ENCODE results near the gene PARD3. TPM values are rescaled to one million over a fixed set of nuclear protein-coding genes. Genes with fewer than 3 reads are reported as not detected.

PARD3 gene
- polyA plus RNA-seq, 1 donor from 2014 or later: 12.4 TPM

DNA sequence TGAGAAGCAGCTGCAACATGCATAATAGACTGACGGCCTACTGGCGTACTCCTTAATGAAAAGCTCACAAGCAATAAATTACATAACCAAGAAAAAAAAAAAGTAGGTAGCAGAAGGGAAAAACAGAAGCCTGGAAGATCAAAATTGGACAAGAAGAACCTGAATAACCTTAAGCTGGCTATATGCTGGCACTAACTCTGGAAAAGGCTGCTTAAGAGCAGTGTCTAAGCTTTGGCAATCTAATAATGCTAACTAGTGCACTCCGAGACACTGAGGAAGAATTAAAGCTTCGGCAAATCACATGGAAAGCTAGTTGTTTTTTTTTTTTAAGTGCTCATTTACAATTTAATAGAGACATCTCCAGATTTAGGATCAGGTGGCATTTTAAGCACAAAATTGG lies 441.9 kb downstream of the PARD3 start:
- Histone ChIP-seq H3K9ac (ENCODE audit: low read length) (no peak overlapping the region), H3K4me3 (ENCODE audit: low read length) (no peak overlapping the region), H3K79me2 (replicated peaks; ENCODE audit: insufficient read depth, low read length) (no peaks in the 10 kb centered on the region), H3K9me3 (ENCODE audit: low read length) (no peaks in the 10 kb centered on the region), H3K4me2 (ENCODE audit: low read length) (no peak overlapping the region), H3F3A (ENCODE audit: insufficient read depth, low read length, poor library complexity, severe bottlenecking) (no peaks in the 10 kb centered on the region), H3K9me2 (ENCODE audit: insufficient read depth, low read length) (no peaks in the 10 kb centered on the region), H3K36me3 (ENCODE audit: insufficient read depth, low read length) (no peaks in the 10 kb centered on the region), H2AFZ (ENCODE audit: low read depth, low read length) (no peak overlapping the region), H3K27me3 (ENCODE audit: insufficient read depth, low read depth, low read length) (no peaks in the 10 kb centered on the region), H4K20me1 (ENCODE audit: insufficient read depth) (no peaks in the 10 kb centered on the region), H3K27ac (ENCODE audit: low read length) (no peak overlapping the region)
- no peak for TF ChIP-seq POLR2AphosphoS5 (IDR thresholded peaks at IDR 0.05)
- no peak for TF ChIP-seq SMC3 (conservative IDR thresholded peaks at IDR 0.05; ENCODE audit: poor library complexity)
- no peak for TF ChIP-seq EZH2 (IDR thresholded peaks at IDR 0.05; ENCODE audit: borderline replicate concordance, insufficient read depth, low read length, poor library complexity, severe bottlenecking)
- TF ChIP-seq, protein P1, sequence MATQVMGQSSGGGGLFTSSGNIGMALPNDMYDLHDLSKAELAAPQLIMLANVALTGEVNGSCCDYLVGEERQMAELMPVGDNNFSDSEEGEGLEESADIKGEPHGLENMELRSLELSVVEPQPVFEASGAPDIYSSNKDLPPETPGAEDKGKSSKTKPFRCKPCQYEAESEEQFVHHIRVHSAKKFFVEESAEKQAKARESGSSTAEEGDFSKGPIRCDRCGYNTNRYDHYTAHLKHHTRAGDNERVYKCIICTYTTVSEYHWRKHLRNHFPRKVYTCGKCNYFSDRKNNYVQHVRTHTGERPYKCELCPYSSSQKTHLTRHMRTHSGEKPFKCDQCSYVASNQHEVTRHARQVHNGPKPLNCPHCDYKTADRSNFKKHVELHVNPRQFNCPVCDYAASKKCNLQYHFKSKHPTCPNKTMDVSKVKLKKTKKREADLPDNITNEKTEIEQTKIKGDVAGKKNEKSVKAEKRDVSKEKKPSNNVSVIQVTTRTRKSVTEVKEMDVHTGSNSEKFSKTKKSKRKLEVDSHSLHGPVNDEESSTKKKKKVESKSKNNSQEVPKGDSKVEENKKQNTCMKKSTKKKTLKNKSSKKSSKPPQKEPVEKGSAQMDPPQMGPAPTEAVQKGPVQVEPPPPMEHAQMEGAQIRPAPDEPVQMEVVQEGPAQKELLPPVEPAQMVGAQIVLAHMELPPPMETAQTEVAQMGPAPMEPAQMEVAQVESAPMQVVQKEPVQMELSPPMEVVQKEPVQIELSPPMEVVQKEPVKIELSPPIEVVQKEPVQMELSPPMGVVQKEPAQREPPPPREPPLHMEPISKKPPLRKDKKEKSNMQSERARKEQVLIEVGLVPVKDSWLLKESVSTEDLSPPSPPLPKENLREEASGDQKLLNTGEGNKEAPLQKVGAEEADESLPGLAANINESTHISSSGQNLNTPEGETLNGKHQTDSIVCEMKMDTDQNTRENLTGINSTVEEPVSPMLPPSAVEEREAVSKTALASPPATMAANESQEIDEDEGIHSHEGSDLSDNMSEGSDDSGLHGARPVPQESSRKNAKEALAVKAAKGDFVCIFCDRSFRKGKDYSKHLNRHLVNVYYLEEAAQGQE (IDR thresholded peaks at IDR 0.05; ENCODE audit: borderline replicate concordance): no peak
- TF ChIP-seq MXI1 (conservative IDR thresholded peaks at IDR 0.05; ENCODE audit: poor library complexity, severe bottlenecking): no peak
- no peak for TF ChIP-seq RAD21 (conservative IDR thresholded peaks at IDR 0.05)
- TF ChIP-seq, protein P2, sequence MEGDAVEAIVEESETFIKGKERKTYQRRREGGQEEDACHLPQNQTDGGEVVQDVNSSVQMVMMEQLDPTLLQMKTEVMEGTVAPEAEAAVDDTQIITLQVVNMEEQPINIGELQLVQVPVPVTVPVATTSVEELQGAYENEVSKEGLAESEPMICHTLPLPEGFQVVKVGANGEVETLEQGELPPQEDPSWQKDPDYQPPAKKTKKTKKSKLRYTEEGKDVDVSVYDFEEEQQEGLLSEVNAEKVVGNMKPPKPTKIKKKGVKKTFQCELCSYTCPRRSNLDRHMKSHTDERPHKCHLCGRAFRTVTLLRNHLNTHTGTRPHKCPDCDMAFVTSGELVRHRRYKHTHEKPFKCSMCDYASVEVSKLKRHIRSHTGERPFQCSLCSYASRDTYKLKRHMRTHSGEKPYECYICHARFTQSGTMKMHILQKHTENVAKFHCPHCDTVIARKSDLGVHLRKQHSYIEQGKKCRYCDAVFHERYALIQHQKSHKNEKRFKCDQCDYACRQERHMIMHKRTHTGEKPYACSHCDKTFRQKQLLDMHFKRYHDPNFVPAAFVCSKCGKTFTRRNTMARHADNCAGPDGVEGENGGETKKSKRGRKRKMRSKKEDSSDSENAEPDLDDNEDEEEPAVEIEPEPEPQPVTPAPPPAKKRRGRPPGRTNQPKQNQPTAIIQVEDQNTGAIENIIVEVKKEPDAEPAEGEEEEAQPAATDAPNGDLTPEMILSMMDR (IDR thresholded peaks at IDR 0.05; ENCODE audit: poor library complexity, severe bottlenecking): no peak
- TF ChIP-seq TAF1 (IDR thresholded peaks at IDR 0.05; ENCODE audit: low read depth): no peak
- TF ChIP-seq EP300 (conservative IDR thresholded peaks at IDR 0.05; ENCODE audit: poor library complexity, severe bottlenecking): no peak

- H3K36me3 ChIP-seq (ENCODE audit: insufficient read depth, low read length): no peaks in the 10 kb centered on the region
- no peaks in the 10 kb centered on the region for H3K27me3 ChIP-seq (ENCODE audit: insufficient read depth, low read depth, low read length)
- H3K4me3 ChIP-seq (ENCODE audit: low read length): no peak overlapping the region
- no peaks in the 10 kb centered on the region for H4K20me1 ChIP-seq (ENCODE audit: insufficient read depth)
- no peaks in the 10 kb centered on the region for H3K79me2 ChIP-seq (replicated peaks; ENCODE audit: insufficient read depth, low read length)
- H3K27ac ChIP-seq (ENCODE audit: low read length): no peak overlapping the region
- H3K9me3 ChIP-seq (ENCODE audit: low read length): no peaks in the 10 kb centered on the region
- no peak overlapping the region for H2AFZ ChIP-seq (ENCODE audit: low read depth, low read length)
- H3K9ac ChIP-seq (ENCODE audit: low read length): no peak overlapping the region
- TF ChIP-seq EZH2 (IDR thresholded peaks at IDR 0.05; ENCODE audit: borderline replicate concordance, insufficient read depth, low read length, poor library complexity, severe bottlenecking) (no peak), RAD21 (conservative IDR thresholded peaks at IDR 0.05) (no peak), SMC3 (conservative IDR thresholded peaks at IDR 0.05; ENCODE audit: poor library complexity) (no peak), TAF1 (IDR thresholded peaks at IDR 0.05; ENCODE audit: low read depth) (no peak), EP300 (conservative IDR thresholded peaks at IDR 0.05; ENCODE audit: poor library complexity, severe bottlenecking) (no peak), POLR2AphosphoS5 (IDR thresholded peaks at IDR 0.05) (no peak), MXI1 (conservative IDR thresholded peaks at IDR 0.05; ENCODE audit: poor library complexity, severe bottlenecking) (no peak)
- TF ChIP-seq, protein P2 (IDR thresholded peaks at IDR 0.05; ENCODE audit: poor library complexity, severe bottlenecking): no peak
- TF ChIP-seq, protein P1 (IDR thresholded peaks at IDR 0.05; ENCODE audit: borderline replicate concordance): no peak
- H3K9me2 ChIP-seq (ENCODE audit: insufficient read depth, low read length): no peaks in the 10 kb centered on the region
- H3K4me2 ChIP-seq (ENCODE audit: low read length): no peak overlapping the region
- no peaks in the 10 kb centered on the region for H3F3A ChIP-seq (ENCODE audit: insufficient read depth, low read length, poor library complexity, severe bottlenecking)
Observed at GRCh38 chr10:34372509-34372908, 442.6 kb downstream of the PARD3 start.
